Ovary (tissue), 10 donors: Measurements from ENCODE around the gene ERI3. TPM values are rescaled to one million over a fixed set of nuclear protein-coding genes. Genes with fewer than 3 reads are reported as not detected.

Experiments
- DNase-seq, 5 donors: peaks; one replicate each; pipeline ENCODE4 v3.0.0-alpha.2; 2019 to 2020
- H3K27ac ChIP-seq, 2 donors: fragments of 200-600 bp; one replicate each; pipeline versions ENCODE4 v1.5.1 to v1.8.0; 2019 to 2022
- H3K27me3 ChIP-seq: fragments of 200-600 bp; one replicate; pipeline ENCODE4 v1.8.0; 2022
- H3K36me3 ChIP-seq: fragments of 200-600 bp; sonication (generic); one replicate; pipeline ENCODE4 v1.5.1; 2019
- H3K4me1 ChIP-seq: one replicate; pipeline ENCODE4 v1.8.1; 2013; ENCODE audit warnings: mild to moderate bottlenecking, moderate library complexity; ENCODE audit not compliant: insufficient read depth
- H3K4me3 ChIP-seq: fragments of 200-600 bp; sonication (generic); one replicate; pipeline ENCODE4 v1.5.1; 2017
- H3K9me3 ChIP-seq, 2 donors: fragments of 200-600 bp in 1 of 2; sonication (generic) in 1 of 2; one replicate each; pipeline versions ENCODE4 v1.5.1 to v1.8.1; 2013 to 2019; ENCODE audit warnings: mild to moderate bottlenecking in 1 of 2, moderate library complexity in 1 of 2
- CTCF ChIP-seq, 3 donors: fragments of 450-650 bp in 2 of 3; fragments of 200-600 bp in 1 of 3; IDR thresholded peaks; one replicate each; pipeline versions ENCODE4 v1.5.1 to v1.8.0; 2016 to 2022; ENCODE audit warnings: antibody characterized with exemption in 3 of 3, mild to moderate bottlenecking in 1 of 3
- EP300 ChIP-seq: sonication (generic); formaldehyde crosslinking; IDR thresholded peaks from one replicate; pipeline ENCODE4 v1.6.1; 2017; ENCODE audit warnings: antibody characterized with exemption
- POLR2A ChIP-seq: fragments of 450-650 bp; IDR thresholded peaks from one replicate; pipeline ENCODE4 v1.6.1; 2017; ENCODE audit warnings: antibody characterized with exemption, mild to moderate bottlenecking, moderate library complexity
- WGBS, 3 donors: extraction: QIAGEN DNeasy Blood & Tissue Kit in 1 of 3; methylation state at CpG; one replicate each; pipeline versions ENCODE4 v1.1.5 to v1.1.7; 2013 to 2017; 5-methylcytosine and 5-hydroxymethylcytosine counted together
- intact Hi-C, 4 donors: fragments of 100-400 bp; cut with DNase I; formaldehyde crosslinking; loops; one replicate each; pipeline versions ENCODE4 v1.11.0 to v1.15.1; 2022 to 2023
- long read RNA-seq, 3 donors: library from polyadenylated mRNA in 2 of 3; unstranded in 2 of 3; transcript quantifications; one replicate each; pipeline ENCODE4 v2.0.0 and lab custom pipeline, GENCODE V29; 2021 to 2026
- polyA plus RNA-seq, 2 donors: library from polyadenylated mRNA; stranded (reverse); fragments of 200-250 nt in 1 of 2; fragments of 350-450 nt in 1 of 2; fragmentation: Illumina TruSeq in 1 of 2; extraction: RNeasy Lipid Tissue Mini Kit (QIAGEN cat#74804) in 1 of 2; gene quantifications; one replicate each; pipeline ENCODE4 v1.2.3, GENCODE V29; 2013 to 2014
- total RNA-seq, 7 donors: library from RNA; depleted of rRNA in 2 of 7; stranded (reverse); fragments of >200 nt in 2 of 7; fragmentation: NEBNext Ultra II Directional in 3 of 7; extraction: Animal tissue kit (Norgen Biotek cat#: 25700) in 3 of 7; gene quantifications; one replicate each; pipeline versions ENCODE4 v1.1.0 to v1.2.4, GENCODE V29; 2016 to 2023
- donor health status: DM: no; HTN: no; CAD: no; lungs with moderate emphysema.
- donor health status: DM: no; HTN: no; CAD: no.
- donor health status: Bipolar disorder and iron deficiency.
- donor health status: DM: yes; HTN: yes; CAD: no.
- donor health status: DM: no; HTN: no; CAD: no.
- donor health status: DM: yes; HTN: yes; CAD: no.

ERI3 gene
- total RNA-seq (10 to 100 TPM; 41.7 to 67.0 (median 52.4) TPM), polyA plus RNA-seq (10 to 100 TPM; 35.4 to 39.0 TPM)
- long read RNA-seq, donor 1, partial matches to known transcripts: 40 of 77 reads
- long read RNA-seq, donor 1, other reads (novel, unspliced or antisense): 37 of 77 reads
- long read RNA-seq, donor 2, transcript ERI3-201 (9 exons, 1,684 nt): major isoform, 11 of 39 reads
- long read RNA-seq, donor 2, partial matches to known transcripts: 28 of 39 reads
- long read RNA-seq, donor 2, other reads (novel, unspliced or antisense): 0 of 39 reads
- long read RNA-seq, donor 3, transcript ERI3-201 (9 exons, 1,684 nt): major isoform, 34 of 106 reads
- long read RNA-seq, donor 3, partial matches to known transcripts: 37 of 106 reads
- long read RNA-seq, donor 3, other reads (novel, unspliced or antisense): 35 of 106 reads

GRCh38 chr1:44354840-44355581, at the start of gene ERI3:
Gene ERI3 (minus strand): TSS chr1:44355257. CDS start chr1:44355026, 231 bp downstream.
- intact Hi-C loops: no loop called here
- Histone ChIP-seq H3K27me3 (no peaks in the 10 kb centered on the region), H3K4me1 (peaks cover 13% of the 10 kb centered on the region), H3K9me3 (no peaks in the 10 kb centered on the region), H3K36me3 (no peaks in the 10 kb centered on the region), H3K4me3 (peak within 1 kb of the TSS; percentile 92), H3K27ac (peak within 1 kb of the TSS in 1 of 2 donors; percentile 40)
- 0% methylated on average over 43 to 65 of the region's 65 CpGs for WGBS, 3 donors
- TF ChIP-seq POLR2A: peak; percentile 60
- no peak for TF ChIP-seq EP300
- peak; percentile 96 to 97 (median 97) for DNase-seq

GRCh38 chr1:44401256-44402228, 46.5 kb upstream of the ERI3 start:
- no peaks in the 10 kb centered on the region for H3K27me3 ChIP-seq
- no peak overlapping the region for H3K4me3 ChIP-seq
- no peak for DNase-seq
- H3K9me3 ChIP-seq: no peaks in the 10 kb centered on the region
- intact Hi-C loops: no loop called here
- TF ChIP-seq EP300: no peak
- no peak for TF ChIP-seq POLR2A
- no peak for TF ChIP-seq CTCF (IDR thresholded peaks at IDR 0.05)
- 80 to 81% (median 80%) methylated on average over 12 of the region's 12 CpGs for WGBS, 3 donors
- H3K27ac ChIP-seq: no peak overlapping the region
- no peaks in the 10 kb centered on the region for H3K36me3 ChIP-seq
- peaks cover 11% of the 10 kb centered on the region for H3K4me1 ChIP-seq

GRCh38 chr1:44390277-44390676, 35.2 kb upstream of the ERI3 start:
- WGBS, 3 donors: 37 to 43% (median 43%) methylated on average over 1 of the region's 1 CpG
- H3K4me1 ChIP-seq: no peaks in the 10 kb centered on the region
- H3K9me3 ChIP-seq: no peaks in the 10 kb centered on the region
- intact Hi-C loops: no loop called here
- no peaks in the 10 kb centered on the region for H3K36me3 ChIP-seq
- TF ChIP-seq CTCF (IDR thresholded peaks at IDR 0.05) (no peak), EP300 (no peak), POLR2A (no peak)
- H3K27ac ChIP-seq: no peak overlapping the region
- no peaks in the 10 kb centered on the region for H3K27me3 ChIP-seq
- no peak overlapping the region for H3K4me3 ChIP-seq
- DNase-seq: no peak

GRCh38 chr1:44389437-44389836, 34.4 kb upstream of the ERI3 start:
- intact Hi-C loops: loop anchor here in 1 of 4 donors (10.0 kb wide), 1 partner anchor 1905 kb away; no protein-coding TSS in a partner anchor
- Histone ChIP-seq H3K9me3 (no peaks in the 10 kb centered on the region), H3K4me3 (no peak overlapping the region), H3K4me1 (no peaks in the 10 kb centered on the region), H3K27me3 (no peaks in the 10 kb centered on the region), H3K27ac (no peak overlapping the region), H3K36me3 (no peaks in the 10 kb centered on the region)
- WGBS, 3 donors: 12 to 27% (median 26%) methylated on average over 1 of the region's 1 CpG
- TF ChIP-seq POLR2A (no peak), CTCF (IDR thresholded peaks at IDR 0.05) (no peak), EP300 (no peak)
- DNase-seq: no peak
